Erythroblast (primary cell): ENCODE data around the gene NAT16.

ENCODE experiments used
- GATA1 ChIP-seq: IDR thresholded peaks from 2 replicates; pipeline ENCODE4 v1.6.1; 2011; ENCODE audit warnings: low read depth, mild to moderate bottlenecking, control low read depth, low read length, moderate library complexity
- POLR2A ChIP-seq: IDR thresholded peaks from 2 replicates; pipeline ENCODE4 v1.6.1; 2011; ENCODE audit warnings: mild to moderate bottlenecking, low read length

DNA sequence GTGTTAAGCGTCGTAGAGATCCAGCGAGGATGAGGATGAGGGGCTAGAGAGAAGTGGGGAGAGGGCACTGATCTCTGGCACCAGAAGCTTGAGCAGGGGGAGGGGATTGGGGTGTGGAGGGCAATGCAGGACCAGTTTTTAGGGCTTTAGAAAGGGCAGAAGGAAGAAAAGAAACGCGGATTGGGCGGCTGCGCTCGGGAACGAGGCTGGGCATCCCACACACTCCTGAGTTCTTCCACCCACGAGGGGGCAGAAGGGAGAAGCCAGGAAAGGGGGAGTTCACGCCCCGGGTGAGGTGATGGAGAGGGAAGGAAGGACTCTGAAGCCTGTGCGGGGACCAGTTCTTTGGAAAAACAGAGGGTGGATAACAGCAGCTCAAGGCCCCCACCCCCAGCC is 8.7 kb downstream of the NAT16 start:
- TF ChIP-seq POLR2A (no peak), GATA1 (no peak)
